WTC11 (cell line): ENCODE measurements around the gene TLK1. TPM values are rescaled to one million over a fixed set of nuclear protein-coding genes. Genes with fewer than 3 reads are reported as not detected.

ENCODE experiments used
- total RNA-seq: library from RNA; stranded (reverse); gene quantifications from 3 replicates; pipeline ENCODE4 v1.2.3, GENCODE V29; 2021

Gene TLK1
- total RNA-seq, 1 experiment from 2014 or later: 91.1 TPM

Other genes with a start within 250 kb of the TLK1 start
- 77.8 to 102 TPM (median 79.2 TPM) in 3 replicates for gene GORASP2, start 231.6 kb downstream of the TLK1 start, total RNA-seq